KMS-11 (cell line): ENCODE results near the gene TRAIP.

Experiments
- H2AFZ ChIP-seq: fragments of 200-600 bp; sonication (generic); 2 replicates; pipeline ENCODE4 v1.6.1; 2016; ENCODE audit warnings: antibody characterized with exemption, mixed run types, low read depth
- H3K27ac ChIP-seq: fragments of 200-600 bp; sonication (generic); 2 replicates; pipeline ENCODE4 v1.6.1; 2016; ENCODE audit warnings: mild to moderate bottlenecking, mixed run types
- H3K27me3 ChIP-seq: fragments of 200-600 bp; sonication (generic); 2 replicates; pipeline ENCODE4 v1.6.1; 2017; ENCODE audit warnings: mild to moderate bottlenecking, low read depth, mixed run types, moderate library complexity; ENCODE audit not compliant: insufficient read depth
- H3K36me3 ChIP-seq: fragments of 200-600 bp; sonication (generic); 2 replicates; pipeline ENCODE4 v1.6.1; 2017; ENCODE audit warnings: mild to moderate bottlenecking, mixed run types; ENCODE audit not compliant: insufficient read depth
- H3K4me1 ChIP-seq: fragments of 200-600 bp; sonication (generic); 2 replicates; pipeline ENCODE4 v1.6.1; 2016; ENCODE audit warnings: mild to moderate bottlenecking, low read depth, mixed run types; ENCODE audit not compliant: poor library complexity, severe bottlenecking
- H3K4me2 ChIP-seq: fragments of 200-600 bp; sonication (generic); 2 replicates; pipeline ENCODE4 v1.7.0; 2016; ENCODE audit warnings: mild to moderate bottlenecking, mixed run types
- H3K4me3 ChIP-seq: fragments of 200-600 bp; sonication (generic); IDR thresholded peaks from 2 replicates; pipeline ENCODE4 v1.6.1; 2017; ENCODE audit warnings: low read depth, low read length, mixed read lengths; ENCODE audit not compliant: insufficient read depth
- H3K79me2 ChIP-seq: fragments of 200-600 bp; sonication (generic); 2 replicates; pipeline ENCODE4 v1.6.1; 2016; ENCODE audit warnings: low read depth, mixed run types; ENCODE audit not compliant: insufficient read depth
- H3K9ac ChIP-seq: fragments of 200-600 bp; sonication (generic); 2 replicates; pipeline ENCODE4 v1.6.1; 2016; ENCODE audit warnings: mild to moderate bottlenecking, mixed run types
- H4K20me1 ChIP-seq: fragments of 200-600 bp; sonication (generic); 2 replicates; pipeline ENCODE4 v1.6.1; 2016; ENCODE audit warnings: mild to moderate bottlenecking, mixed run types; ENCODE audit not compliant: insufficient read depth
- TF ChIP-seq, protein P1 (sequence below): fragments of 200-600 bp; sonication (generic); conservative IDR thresholded peaks from 2 replicates; pipeline ENCODE4 v1.6.1; 2017; ENCODE audit warnings: low read depth, mild to moderate bottlenecking, antibody characterized with exemption, low read length, moderate library complexity, mixed read lengths

Gene TRAIP

DNA sequence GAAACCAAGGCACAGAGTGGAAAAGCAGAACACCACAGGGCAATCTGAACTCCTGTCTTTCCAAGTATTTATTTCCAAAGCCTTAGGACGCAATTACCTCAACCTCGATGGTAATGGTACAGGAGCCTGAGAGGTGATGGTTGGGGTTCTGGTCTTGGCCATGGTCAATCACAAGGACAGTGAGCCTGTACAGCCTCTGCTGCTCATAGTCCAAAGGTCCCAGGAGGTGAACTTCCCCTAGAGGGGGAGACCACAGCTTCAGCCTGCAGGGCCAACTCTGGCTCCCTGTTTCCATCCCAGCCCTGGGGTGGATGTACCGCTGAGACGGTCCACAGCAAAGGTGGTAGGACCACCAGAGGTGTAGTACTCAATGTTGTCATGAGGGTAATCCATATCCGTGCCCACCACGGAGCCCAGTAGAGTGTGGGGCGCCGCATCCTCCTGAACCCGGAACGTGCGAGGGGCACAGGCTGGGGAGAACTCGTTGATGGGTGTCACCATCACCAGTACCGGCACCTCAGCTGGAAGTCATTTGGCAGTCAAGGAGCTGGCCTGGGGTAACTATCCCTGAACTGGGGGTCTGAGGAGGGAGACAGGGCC lies 62.8 kb downstream of the TRAIP start:
- no peaks in the 10 kb centered on the region for H4K20me1 ChIP-seq
- H3K79me2 ChIP-seq = no peaks in the 10 kb centered on the region
- H3K4me3 ChIP-seq = no peak overlapping the region
- no peak overlapping the region for H3K27ac ChIP-seq
- TF ChIP-seq, protein P1, sequence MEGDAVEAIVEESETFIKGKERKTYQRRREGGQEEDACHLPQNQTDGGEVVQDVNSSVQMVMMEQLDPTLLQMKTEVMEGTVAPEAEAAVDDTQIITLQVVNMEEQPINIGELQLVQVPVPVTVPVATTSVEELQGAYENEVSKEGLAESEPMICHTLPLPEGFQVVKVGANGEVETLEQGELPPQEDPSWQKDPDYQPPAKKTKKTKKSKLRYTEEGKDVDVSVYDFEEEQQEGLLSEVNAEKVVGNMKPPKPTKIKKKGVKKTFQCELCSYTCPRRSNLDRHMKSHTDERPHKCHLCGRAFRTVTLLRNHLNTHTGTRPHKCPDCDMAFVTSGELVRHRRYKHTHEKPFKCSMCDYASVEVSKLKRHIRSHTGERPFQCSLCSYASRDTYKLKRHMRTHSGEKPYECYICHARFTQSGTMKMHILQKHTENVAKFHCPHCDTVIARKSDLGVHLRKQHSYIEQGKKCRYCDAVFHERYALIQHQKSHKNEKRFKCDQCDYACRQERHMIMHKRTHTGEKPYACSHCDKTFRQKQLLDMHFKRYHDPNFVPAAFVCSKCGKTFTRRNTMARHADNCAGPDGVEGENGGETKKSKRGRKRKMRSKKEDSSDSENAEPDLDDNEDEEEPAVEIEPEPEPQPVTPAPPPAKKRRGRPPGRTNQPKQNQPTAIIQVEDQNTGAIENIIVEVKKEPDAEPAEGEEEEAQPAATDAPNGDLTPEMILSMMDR = no peak
- no peak overlapping the region for H3K9ac ChIP-seq
- no peaks in the 10 kb centered on the region for H3K36me3 ChIP-seq
- H2AFZ ChIP-seq = no peak overlapping the region
- H3K4me2 ChIP-seq = no peak overlapping the region
- H3K27me3 ChIP-seq = no peaks in the 10 kb centered on the region
- no peaks in the 10 kb centered on the region for H3K4me1 ChIP-seq

DNA sequence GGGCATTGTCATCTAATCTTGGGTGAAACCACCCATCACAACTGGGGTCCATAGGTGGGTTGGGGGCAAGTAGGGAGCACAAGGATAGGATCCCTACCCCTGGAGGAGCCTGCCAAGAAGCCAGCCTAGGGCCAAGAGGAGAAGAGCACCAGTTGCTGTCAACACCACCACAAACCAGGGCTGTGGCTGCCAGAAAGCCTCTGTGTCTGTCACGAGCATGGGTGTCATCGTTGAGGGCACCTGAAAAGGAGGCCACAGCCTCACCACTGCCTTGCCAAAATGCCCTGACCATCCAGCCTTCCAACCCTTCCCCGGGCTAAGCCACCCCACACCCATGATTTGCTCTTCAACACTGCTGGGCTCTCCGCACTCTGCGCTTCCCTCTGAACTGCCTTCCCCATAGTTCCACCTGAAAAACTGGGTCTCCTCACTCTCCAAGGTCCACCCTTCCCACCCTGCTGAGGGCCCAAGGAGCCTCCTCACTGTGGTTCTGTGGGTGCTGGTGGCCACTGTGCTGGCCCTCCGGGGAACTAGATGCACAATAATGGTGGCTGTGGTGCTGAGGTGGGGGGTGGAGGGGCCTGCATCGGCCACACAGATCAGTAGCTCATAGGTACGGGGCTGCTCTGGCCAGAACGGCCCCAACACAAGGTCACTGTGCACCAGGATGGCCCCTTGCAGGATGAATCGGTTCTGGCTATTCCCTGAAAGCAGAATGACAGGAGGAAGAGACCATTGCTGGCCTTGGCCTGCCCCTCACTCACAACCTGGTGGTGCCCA lies 63.8 kb downstream of the TRAIP start:
- Histone ChIP-seq H3K27ac (no peak overlapping the region), H3K36me3 (no peaks in the 10 kb centered on the region), H4K20me1 (no peaks in the 10 kb centered on the region), H3K9ac (no peak overlapping the region), H3K27me3 (no peaks in the 10 kb centered on the region), H3K4me1 (peaks cover under 1% of the 10 kb centered on the region), H3K4me3 (no peak overlapping the region), H3K79me2 (no peaks in the 10 kb centered on the region), H3K4me2 (no peak overlapping the region), H2AFZ (no peak overlapping the region)
- TF ChIP-seq, protein P1 = no peak

DNA sequence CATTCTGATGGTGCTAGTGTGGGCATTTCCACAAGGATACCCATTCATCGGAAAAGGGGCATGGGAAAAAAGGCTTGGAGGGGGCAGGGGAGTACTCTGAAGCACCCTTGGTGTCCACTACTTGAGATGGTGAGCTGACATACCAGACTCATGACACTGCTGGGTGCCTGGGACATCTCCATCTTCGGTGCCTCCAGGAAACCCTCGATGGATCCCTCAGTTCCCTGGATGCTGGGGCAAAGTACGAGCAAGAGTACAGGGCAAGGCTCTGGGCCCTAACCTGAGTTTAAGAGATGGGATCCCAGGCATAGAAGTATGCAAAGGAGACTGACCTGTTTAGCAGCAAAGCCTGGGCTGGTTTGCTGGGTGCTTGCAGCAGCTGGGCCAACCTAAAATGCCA lies 64.8 kb downstream of the TRAIP start:
- peaks cover 10% of the 10 kb centered on the region for H3K4me1 ChIP-seq
- H4K20me1 ChIP-seq = no peaks in the 10 kb centered on the region
- no peaks in the 10 kb centered on the region for H3K36me3 ChIP-seq
- no peaks in the 10 kb centered on the region for H3K27me3 ChIP-seq
- no peak overlapping the region for H3K4me2 ChIP-seq
- TF ChIP-seq, protein P1 = no peak
- H2AFZ ChIP-seq = no peak overlapping the region
- H3K27ac ChIP-seq = no peak overlapping the region
- no peaks in the 10 kb centered on the region for H3K79me2 ChIP-seq
- H3K9ac ChIP-seq = no peak overlapping the region
- H3K4me3 ChIP-seq = no peak overlapping the region

DNA sequence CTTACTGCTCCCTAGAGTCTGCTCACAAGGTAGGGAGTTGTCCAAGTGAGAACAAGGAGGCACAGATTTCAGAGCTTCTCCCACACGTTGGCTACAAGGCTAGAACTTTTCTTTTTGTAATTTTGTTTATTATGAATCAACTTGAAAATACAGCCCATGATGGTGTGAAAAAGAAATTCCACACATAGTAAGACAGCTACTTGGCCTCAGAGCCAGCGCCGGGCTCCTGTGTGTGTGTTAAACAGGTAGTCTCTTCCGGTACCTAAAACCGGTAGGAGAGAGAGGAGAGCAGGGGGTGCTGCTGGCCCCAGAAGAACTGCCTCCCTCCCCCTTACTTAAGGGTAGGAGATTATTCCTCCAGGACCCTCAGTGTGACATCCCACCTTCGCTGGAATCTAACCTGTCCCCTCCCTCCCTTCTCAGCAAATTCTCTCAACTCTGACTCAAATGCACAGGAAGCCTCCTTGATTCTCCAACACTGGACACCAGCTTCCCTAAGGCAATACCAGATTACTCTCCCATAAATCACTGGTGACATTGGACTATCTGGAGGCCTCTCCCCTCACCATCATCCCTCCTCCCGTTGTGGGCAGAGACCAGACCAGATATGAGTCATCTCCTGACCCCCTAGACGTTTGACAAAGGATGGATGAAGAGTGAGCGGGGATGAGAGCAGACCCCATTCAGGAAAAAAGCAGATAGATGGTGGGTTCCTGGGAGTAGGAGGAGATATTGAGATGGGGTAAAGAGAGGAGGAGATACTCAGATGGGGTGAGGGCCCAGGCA lies 65.5 kb downstream of the TRAIP start:
- Histone ChIP-seq H3K79me2 (peaks cover 5% of the 10 kb centered on the region; the same call in 1 of the 2 replicates), H3K9ac (no peak overlapping the region)

More for the DNA sequence above, 65.5 kb downstream of the TRAIP start:
- H4K20me1 ChIP-seq = no peaks in the 10 kb centered on the region
- H3K4me2 ChIP-seq = no peak overlapping the region
- TF ChIP-seq, protein P1 = no peak
- H3K4me3 ChIP-seq = no peak overlapping the region
- H3K4me1 ChIP-seq = peaks cover 10% of the 10 kb centered on the region
- H2AFZ ChIP-seq = no peak overlapping the region
- no peak overlapping the region for H3K27ac ChIP-seq
- no peaks in the 10 kb centered on the region for H3K36me3 ChIP-seq
- no peaks in the 10 kb centered on the region for H3K27me3 ChIP-seq
